Renal cortex interstitium (tissue), 15 donors: ENCODE results near the gene UBE2C. TPM values are rescaled to one million over a fixed set of nuclear protein-coding genes. Genes with fewer than 3 reads are reported as not detected.
"Not testable (repeated sequence)": the region's sequence is repeated elsewhere in the genome, so short reads cannot be mapped to it uniquely, and the experiment has no call there.

ENCODE experiments used
- DNase-seq, 11 donors: peaks; one replicate each; pipeline ENCODE4 v3.0.0-alpha.2; 2013; ENCODE audit warnings: low read depth in 9 of 11, low spot score in 4 of 11; ENCODE audit errors: extremely low read depth in 1 of 11
- long read RNA-seq, 16 experiments: transcript quantifications; one replicate each; lab custom pipeline, GENCODE V29; 2026
- polyA plus RNA-seq, 3 donors: library from polyadenylated mRNA; unstranded; fragments of 120-200 nt; gene quantifications; one replicate each; pipeline ENCODE4 v1.2.1, GENCODE V29; 2013; ENCODE audit not compliant: insufficient read length in 3 of 3

Gene UBE2C
- 10 to 100 TPM; 49.3 to 84.3 (median 74.4) TPM for polyA plus RNA-seq
- long read RNA-seq, donor 1, transcript UBE2C-204 (6 exons, 850 nt) = major isoform, 30 of 43 reads
- long read RNA-seq, donor 1, partial matches to known transcripts = 11 of 43 reads
- long read RNA-seq, donor 1, other reads (novel, unspliced or antisense) = 0 of 43 reads
- long read RNA-seq, donor 2, transcript UBE2C-204 (6 exons, 850 nt) = major isoform, 29 of 48 reads
- long read RNA-seq, donor 2, partial matches to known transcripts = 11 of 48 reads
- long read RNA-seq, donor 2, other reads (novel, unspliced or antisense) = 6 of 48 reads
- long read RNA-seq, donor 3, transcript UBE2C-204 (6 exons, 850 nt) = major isoform, 50 of 55 reads
- long read RNA-seq, donor 3, partial matches to known transcripts = 0 of 55 reads
- long read RNA-seq, donor 3, other reads (novel, unspliced or antisense) = 0 of 55 reads
- long read RNA-seq, donor 4, transcript UBE2C-204 (6 exons, 850 nt) = major isoform, 35 of 38 reads
- long read RNA-seq, donor 4, partial matches to known transcripts = 0 of 38 reads
- long read RNA-seq, donor 4, other reads (novel, unspliced or antisense) = 0 of 38 reads
- long read RNA-seq, donor 5, transcript UBE2C-204 (6 exons, 850 nt) = major isoform, 37 of 38 reads
- long read RNA-seq, donor 5, partial matches to known transcripts = 0 of 38 reads
- long read RNA-seq, donor 5, other reads (novel, unspliced or antisense) = 0 of 38 reads
- long read RNA-seq, donor 6, transcript UBE2C-204 (6 exons, 850 nt) = major isoform, 23 of 33 reads
- long read RNA-seq, donor 6, partial matches to known transcripts = 7 of 33 reads
- long read RNA-seq, donor 6, other reads (novel, unspliced or antisense) = 0 of 33 reads
- long read RNA-seq, donor 7, transcript UBE2C-204 (6 exons, 850 nt) = major isoform, 53 of 72 reads
- long read RNA-seq, donor 7, partial matches to known transcripts = 16 of 72 reads
- long read RNA-seq, donor 7, other reads (novel, unspliced or antisense) = 0 of 72 reads
- long read RNA-seq, donor 8, transcript UBE2C-204 (6 exons, 850 nt) = major isoform, 46 of 81 reads
- long read RNA-seq, donor 8, partial matches to known transcripts = 31 of 81 reads
- long read RNA-seq, donor 8, other reads (novel, unspliced or antisense) = 0 of 81 reads
- long read RNA-seq, donor 9, transcript UBE2C-204 (6 exons, 850 nt) = major isoform, 25 of 29 reads
- long read RNA-seq, donor 9, partial matches to known transcripts = 0 of 29 reads
- long read RNA-seq, donor 9, other reads (novel, unspliced or antisense) = 0 of 29 reads
- long read RNA-seq, donor 10, transcript UBE2C-204 (6 exons, 850 nt) = major isoform, 26 of 27 reads
- long read RNA-seq, donor 10, partial matches to known transcripts = 0 of 27 reads
- long read RNA-seq, donor 10, other reads (novel, unspliced or antisense) = 0 of 27 reads
- long read RNA-seq, donor 11, transcript UBE2C-204 (6 exons, 850 nt) = major isoform, 28 of 30 reads
- long read RNA-seq, donor 11, partial matches to known transcripts = 0 of 30 reads
- long read RNA-seq, donor 11, other reads (novel, unspliced or antisense) = 0 of 30 reads
- long read RNA-seq, donor 12, transcript UBE2C-204 (6 exons, 850 nt) = major isoform, 13 of 19 reads
- long read RNA-seq, donor 12, partial matches to known transcripts = 5 of 19 reads
- long read RNA-seq, donor 12, other reads (novel, unspliced or antisense) = 0 of 19 reads
- long read RNA-seq, donor 13, transcript UBE2C-204 (6 exons, 850 nt) = major isoform, 67 of 121 reads
- long read RNA-seq, donor 13, partial matches to known transcripts = 42 of 121 reads
- long read RNA-seq, donor 13, other reads (novel, unspliced or antisense) = 7 of 121 reads
- long read RNA-seq, donor 14, transcript UBE2C-204 (6 exons, 850 nt) = major isoform, 33 of 50 reads
- long read RNA-seq, donor 14, partial matches to known transcripts = 9 of 50 reads
- long read RNA-seq, donor 14, other reads (novel, unspliced or antisense) = 5 of 50 reads
- long read RNA-seq, donor 15, transcript UBE2C-204 (6 exons, 850 nt) = major isoform, 19 of 19 reads
- long read RNA-seq, donor 15, partial matches to known transcripts = 0 of 19 reads
- long read RNA-seq, donor 15, other reads (novel, unspliced or antisense) = 0 of 19 reads
- long read RNA-seq, donor 16, transcript UBE2C-204 (6 exons, 850 nt) = major isoform, 94 of 121 reads
- long read RNA-seq, donor 16, partial matches to known transcripts = 17 of 121 reads
- long read RNA-seq, donor 16, other reads (novel, unspliced or antisense) = 5 of 121 reads

- DNase-seq = peak; percentile 96 to 100 (median 99)
These were observed at the start of gene UBE2C for GRCh38 chr20:45812157-45813005. TSS of gene UBE2C (plus strand) at chr20:45812644. CDS start at chr20:45812696, 52 bp downstream.

GRCh38 chr20:45764618-45765282 is 47.7 kb upstream of the UBE2C start:
- not testable (repeated sequence) for DNase-seq

- no peak for DNase-seq
These were observed 47.1 kb upstream of the UBE2C start for GRCh38 chr20:45765307-45765875.

- no peak for DNase-seq
These were observed 46.5 kb upstream of the UBE2C start for GRCh38 chr20:45765980-45766379.

- DNase-seq = no peak
These were observed 44.0 kb upstream of the UBE2C start for GRCh38 chr20:45768479-45768878.

DNA sequence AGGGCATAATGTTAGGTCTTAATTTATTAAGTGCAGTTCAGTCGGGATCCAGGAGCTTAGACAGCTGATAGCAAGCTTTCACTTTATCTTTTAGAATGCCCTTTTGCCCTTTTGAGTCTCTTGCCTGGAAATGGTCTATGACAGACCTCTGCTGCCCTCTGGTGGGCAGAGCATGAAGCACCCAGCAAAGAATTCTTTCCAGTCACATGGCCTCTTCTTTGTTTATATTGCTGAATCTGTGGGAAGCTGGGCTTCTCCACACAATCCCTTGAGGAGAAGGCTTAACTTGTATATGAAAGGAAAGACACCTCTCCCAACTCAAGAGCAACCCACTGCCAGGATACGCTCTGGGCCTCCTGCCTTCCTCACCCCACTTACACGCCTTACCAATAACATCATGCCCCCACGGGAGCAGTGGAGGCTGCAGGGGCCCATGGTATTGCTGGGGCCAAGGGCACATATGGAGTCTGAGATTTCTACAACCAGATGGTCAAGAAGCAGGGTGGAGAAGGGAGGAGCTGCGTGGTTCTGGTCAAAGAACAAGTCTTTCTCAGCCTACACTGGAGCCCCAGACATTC is 41.2 kb upstream of the UBE2C start:
- DNase-seq = peak; percentile 60 to 79 (median 72)

DNA sequence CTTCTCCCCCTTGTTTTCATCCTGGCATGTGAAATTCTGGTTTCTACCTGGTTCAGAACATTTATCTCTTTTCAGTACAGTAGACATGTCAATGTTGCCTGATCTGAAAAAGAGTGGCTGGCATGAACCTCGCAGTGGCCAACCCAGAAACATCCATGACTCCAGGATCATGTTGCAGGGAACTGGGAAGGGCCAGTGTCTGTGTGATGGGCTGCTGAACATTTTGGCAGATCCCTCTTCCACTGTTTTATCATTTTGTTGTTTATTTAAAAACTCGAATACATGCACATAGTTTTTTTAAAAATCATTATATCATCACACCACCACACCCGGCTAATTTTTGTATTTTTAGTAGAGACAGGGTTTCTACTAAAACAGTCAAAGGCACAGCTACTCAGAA is 39.8 kb upstream of the UBE2C start:
- no peak for DNase-seq

- DNase-seq = no peak
These were observed 37.5 kb upstream of the UBE2C start for GRCh38 chr20:45774945-45775344.

DNA sequence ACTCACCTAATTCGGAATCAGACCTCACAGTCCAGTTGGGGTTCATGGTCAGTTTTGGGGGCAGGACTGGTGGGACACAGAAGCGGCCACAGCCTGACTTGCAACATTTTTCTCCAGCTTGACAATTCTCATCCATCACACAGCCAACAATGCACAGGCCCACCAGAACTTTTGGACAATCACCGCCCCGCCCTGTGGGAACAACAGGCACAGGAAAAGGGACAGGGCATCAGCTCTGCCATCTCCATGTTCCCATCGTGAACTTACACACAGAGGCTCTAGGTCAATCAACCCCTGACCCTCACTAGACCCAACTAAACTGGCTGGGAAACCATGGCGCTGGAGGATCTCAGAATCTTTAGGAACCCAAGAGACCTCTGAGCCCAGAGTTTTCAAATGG is 37.0 kb upstream of the UBE2C start:
- no peak for DNase-seq

DNA sequence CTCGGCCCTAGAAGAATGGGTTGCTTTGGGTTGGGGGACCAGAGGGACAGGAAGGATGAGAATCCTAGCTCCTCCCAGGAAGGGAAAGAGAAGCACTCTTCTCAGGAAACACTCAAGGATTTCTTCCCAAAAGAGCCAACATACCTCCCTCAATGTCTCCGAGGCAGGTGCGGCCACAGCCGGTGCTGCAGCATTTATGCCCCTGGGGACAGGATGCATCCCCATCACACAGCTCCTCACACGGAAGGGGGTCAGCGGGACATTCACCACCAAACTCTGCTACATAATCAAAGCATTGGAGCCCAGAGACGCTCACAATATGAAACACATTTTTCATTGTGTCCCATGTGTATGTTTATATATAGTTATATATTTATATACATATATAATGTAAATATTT is 35.5 kb upstream of the UBE2C start:
- no peak for DNase-seq

- peak in 1 of 11 donors; percentile 10 for DNase-seq
These were observed 33.2 kb upstream of the UBE2C start for GRCh38 chr20:45779011-45779915.

GRCh38 chr20:45780159-45780558 is 32.3 kb upstream of the UBE2C start:
- no peak for DNase-seq

DNA sequence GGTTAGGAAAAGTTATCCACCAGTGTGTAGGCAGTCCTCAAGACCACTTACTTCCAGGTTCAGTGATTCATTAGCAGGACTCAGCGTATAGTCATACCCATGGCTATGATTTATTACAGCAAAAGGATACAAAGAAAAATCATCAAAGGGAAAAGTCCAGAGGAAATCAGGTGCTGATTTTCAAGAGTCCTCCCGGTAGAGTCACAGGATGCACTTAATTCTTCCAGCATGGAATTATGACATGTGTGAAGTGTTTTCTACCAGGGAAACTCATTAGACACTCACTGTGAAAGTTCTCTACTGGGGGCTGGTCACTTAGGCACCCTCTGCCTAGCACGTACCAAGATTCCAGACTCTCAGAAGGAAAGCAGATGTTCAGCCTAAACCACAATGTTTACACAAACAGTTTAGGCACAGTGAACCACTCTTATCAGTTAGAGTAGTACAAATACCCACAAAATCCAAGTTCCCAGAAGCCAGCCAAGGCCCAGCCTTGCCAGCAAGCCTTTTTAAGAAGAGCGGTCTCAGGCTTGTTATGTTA is 31.0 kb upstream of the UBE2C start:
- DNase-seq = no peak

GRCh38 chr20:45782890-45783289 is 29.6 kb upstream of the UBE2C start:
- DNase-seq = no peak
